H9 (cell line): ENCODE data around the gene ZNF236. TPM values are rescaled to one million over a fixed set of nuclear protein-coding genes. Genes with fewer than 3 reads are reported as not detected.

ENCODE experiments used
- DNase-seq: peaks from one replicate; pipeline ENCODE4 v3.0.0-alpha.2; 2017
- H2AFZ ChIP-seq: one replicate; pipeline ENCODE4 v1.6.1; 2013; ENCODE audit warnings: mild to moderate bottlenecking, low read length, control low read depth, moderate library complexity
- H2AK5ac ChIP-seq: 2 replicates; pipeline ENCODE4 v1.6.1; 2013; ENCODE audit warnings: low read length, control low read depth, mixed read lengths; ENCODE audit not compliant: insufficient read length
- H2BK120ac ChIP-seq: one replicate; pipeline ENCODE4 v1.6.1; 2013; ENCODE audit warnings: low read depth, mild to moderate bottlenecking, low read length, control low read depth, inconsistent platforms; ENCODE audit not compliant: poor library complexity, severe bottlenecking
- H2BK12ac ChIP-seq: 2 replicates; pipeline ENCODE4 v1.6.1; 2013; ENCODE audit warnings: low read length, control low read depth, mixed read lengths, low read depth; ENCODE audit not compliant: insufficient read length
- H2BK15ac ChIP-seq: 2 replicates; pipeline ENCODE4 v1.6.1; 2013; ENCODE audit warnings: low read depth, low read length, control low read depth
- H2BK20ac ChIP-seq: one replicate; pipeline ENCODE4 v1.6.1; 2013; ENCODE audit warnings: low read depth, mild to moderate bottlenecking, low read length, control low read depth, inconsistent platforms; ENCODE audit not compliant: poor library complexity, severe bottlenecking
- H2BK5ac ChIP-seq: 2 replicates; pipeline ENCODE4 v1.6.1; 2013; ENCODE audit warnings: low read length, control low read depth, mixed read lengths; ENCODE audit not compliant: insufficient read length
- H3K14ac ChIP-seq: 2 replicates; pipeline ENCODE4 v1.6.1; 2013; ENCODE audit warnings: low read length, control low read depth; ENCODE audit not compliant: insufficient read depth
- H3K18ac ChIP-seq: 2 replicates; pipeline ENCODE4 v1.6.1; 2013; ENCODE audit warnings: low read depth, mild to moderate bottlenecking, mixed read lengths, low read length, control low read depth; ENCODE audit not compliant: insufficient read length
- H3K23ac ChIP-seq: 2 replicates; pipeline ENCODE4 v1.6.1; 2013; ENCODE audit warnings: low read length, control low read depth, mixed read lengths, low read depth; ENCODE audit not compliant: insufficient read length
- H3K23me2 ChIP-seq: 2 replicates; pipeline ENCODE4 v1.6.1; 2013; ENCODE audit warnings: low read depth, mild to moderate bottlenecking, mixed read lengths, low read length, control low read depth; ENCODE audit not compliant: insufficient read length, poor library complexity, severe bottlenecking
- H3K27ac ChIP-seq: 2 replicates; pipeline ENCODE4 v1.5.1; 2013; ENCODE audit warnings: low read length, control low read depth, mixed read lengths, low read depth; ENCODE audit not compliant: insufficient read length
- H3K27me3 ChIP-seq: 2 replicates; pipeline ENCODE4 v1.6.1; 2013; ENCODE audit warnings: low read length, control low read depth, inconsistent platforms; ENCODE audit not compliant: insufficient read depth
- H3K4ac ChIP-seq: 2 replicates; pipeline ENCODE4 v1.6.1; 2013; ENCODE audit warnings: low read depth, mild to moderate bottlenecking, control low read depth, inconsistent platforms, low read length, moderate library complexity
- H3K4me1 ChIP-seq: 2 replicates; pipeline ENCODE4 v1.6.1; 2013; ENCODE audit warnings: low read length, control low read depth, inconsistent platforms; ENCODE audit not compliant: insufficient read depth
- H3K4me2 ChIP-seq: 2 replicates; pipeline ENCODE4 v1.6.1; 2013; ENCODE audit warnings: low read length, control low read depth, mixed read lengths; ENCODE audit not compliant: insufficient read length, insufficient read depth
- H3K56ac ChIP-seq: 2 replicates; pipeline ENCODE4 v1.6.1; 2013; ENCODE audit warnings: low read depth, mild to moderate bottlenecking, mixed read lengths, low read length, control low read depth; ENCODE audit not compliant: insufficient read length
- H3K79me1 ChIP-seq: 2 replicates; pipeline ENCODE4 v1.6.1; 2013; ENCODE audit warnings: low read depth, mild to moderate bottlenecking, moderate library complexity, low read length, control low read depth, inconsistent platforms; ENCODE audit not compliant: insufficient read depth, poor library complexity, severe bottlenecking
- H3K79me2 ChIP-seq: 2 replicates; pipeline ENCODE4 v1.6.1; 2013; ENCODE audit warnings: low read length, control low read depth, inconsistent platforms; ENCODE audit not compliant: insufficient read depth
- H3K9ac ChIP-seq: 2 replicates; pipeline ENCODE4 v1.6.1; 2013; ENCODE audit warnings: low read length, control low read depth, mixed read lengths; ENCODE audit not compliant: insufficient read length; ENCODE audit errors: extremely low read depth
- H3K9me3 ChIP-seq: one replicate; pipeline ENCODE4 v1.6.1; 2013; ENCODE audit warnings: low read depth, low read length, inconsistent platforms; ENCODE audit not compliant: control insufficient read depth
- H3T11ph ChIP-seq: one replicate; pipeline ENCODE4 v1.6.1; 2013; ENCODE audit warnings: mild to moderate bottlenecking, low read length, control low read depth, inconsistent platforms
- H4K20me1 ChIP-seq: one replicate; pipeline ENCODE4 v1.6.1; 2013; ENCODE audit not compliant: control insufficient read depth, insufficient read length, insufficient read depth
- H4K5ac ChIP-seq: 2 replicates; pipeline ENCODE4 v1.6.1; 2013; ENCODE audit warnings: low read depth, mild to moderate bottlenecking, mixed read lengths, low read length, control low read depth; ENCODE audit not compliant: insufficient read length
- H4K8ac ChIP-seq: replicated peaks from 2 replicates; pipeline ENCODE4 v1.6.1; 2013; ENCODE audit warnings: low read length, control low read depth, mixed read lengths, low read depth; ENCODE audit not compliant: insufficient read length
- H4K91ac ChIP-seq: 2 replicates; pipeline ENCODE4 v1.6.1; 2013; ENCODE audit warnings: low read depth, mild to moderate bottlenecking, moderate library complexity, mixed read lengths, low read length, control low read depth; ENCODE audit not compliant: insufficient read length
- H3K27ac Mint-ChIP-seq, 3 experiments: 2 replicates in 2 of 3; 3 replicates in 1 of 3; pipeline ENCODE4 v1.8.0; 2020 to 2021; ENCODE audit warnings: mixed read lengths in 3 of 3, mild to moderate bottlenecking in 1 of 3, moderate library complexity in 1 of 3
- H3K27me3 Mint-ChIP-seq: 2 replicates; pipeline ENCODE4 v1.8.0; 2021; ENCODE audit warnings: low read depth, mild to moderate bottlenecking, moderate library complexity, mixed read lengths
- H3K36me3 Mint-ChIP-seq, 3 experiments: 2 replicates in 2 of 3; 3 replicates in 1 of 3; pipeline ENCODE4 v1.8.0; 2020 to 2021; ENCODE audit warnings: low read depth in 3 of 3, mixed read lengths in 3 of 3; ENCODE audit not compliant: insufficient read depth in 1 of 3
- H3K4me1 Mint-ChIP-seq, 2 experiments: 2 replicates each; pipeline ENCODE4 v1.8.0; 2020; ENCODE audit warnings: mixed read lengths in 2 of 2
- H3K4me3 Mint-ChIP-seq, 2 experiments: 2 replicates in 1 of 2; 3 replicates in 1 of 2; pipeline ENCODE4 v1.8.0; 2020 to 2021; ENCODE audit warnings: mild to moderate bottlenecking in 2 of 2, mixed read lengths in 2 of 2, moderate library complexity in 1 of 2
- H3K9me3 Mint-ChIP-seq, 2 experiments: 2 replicates in 1 of 2; 3 replicates in 1 of 2; pipeline ENCODE4 v1.8.0; 2020; ENCODE audit warnings: mild to moderate bottlenecking in 2 of 2, mixed read lengths in 2 of 2, moderate library complexity in 1 of 2
- CTCF ChIP-seq: fragments of 200-600 bp; sonication (generic); conservative IDR thresholded peaks from 3 replicates; pipeline ENCODE4 v1.8.0; 2021; ENCODE audit warnings: antibody characterized with exemption, mild to moderate bottlenecking
- WGBS: extraction: QIAGEN DNeasy Blood & Tissue Kit; methylation state at CpG from one replicate; pipeline ENCODE4 v1.1.7; 2013; ENCODE audit warnings: missing lambda C conversion rate, low lambda C conversion rate, mixed read lengths; ENCODE audit not compliant: insufficient read length; ENCODE audit errors: extremely low coverage; 5-methylcytosine and 5-hydroxymethylcytosine counted together
- total RNA-seq: library from RNA; stranded (reverse); gene quantifications from 2 replicates; pipeline ENCODE4 v1.2.1, GENCODE V29; 2021

The ZNF236 gene
- total RNA-seq, 1 experiment from 2014 or later, result 16.0 TPM

GRCh38 chr18:77005651-77006195, 183.4 kb downstream of the ZNF236 start:
- no peak overlapping the region for H2BK20ac ChIP-seq
- H3K4me1 ChIP-seq, result peaks cover 5% of the 10 kb centered on the region; the same call in 1 of the 2 replicates
- no peak overlapping the region for H2BK12ac ChIP-seq
- no peak overlapping the region for H2BK5ac ChIP-seq
- no peaks in the 10 kb centered on the region for H3K36me3 Mint-ChIP-seq
- no peak overlapping the region for H3K4me3 Mint-ChIP-seq
- H2BK120ac ChIP-seq, result no peak overlapping the region
- no peaks in the 10 kb centered on the region for H3K9me3 ChIP-seq
- H4K91ac ChIP-seq, result no peak overlapping the region
- H3K4me2 ChIP-seq, result no peak overlapping the region
- no peak overlapping the region for H3K4ac ChIP-seq
- no peak overlapping the region for H4K5ac ChIP-seq
- no peaks in the 10 kb centered on the region for H3K79me1 ChIP-seq
- H2BK15ac ChIP-seq, result no peak overlapping the region
- no peak overlapping the region for H3K14ac ChIP-seq
- H3K27me3 ChIP-seq, result no peaks in the 10 kb centered on the region
- H3K9me3 Mint-ChIP-seq, result no peaks in the 10 kb centered on the region
- no peak for DNase-seq
- H3T11ph ChIP-seq, result no peak overlapping the region
- no CpG with 5 or more reads among the region's 11 CpGs for WGBS
- H2AK5ac ChIP-seq, result no peak overlapping the region
- no peak overlapping the region for H4K8ac ChIP-seq
- no peak overlapping the region for H3K56ac ChIP-seq
- H3K79me2 ChIP-seq, result no peaks in the 10 kb centered on the region
- no peaks in the 10 kb centered on the region for H3K23me2 ChIP-seq
- peak overlapping the region; percentile 9 for H3K18ac ChIP-seq
- H2AFZ ChIP-seq, result no peak overlapping the region
- H3K27ac Mint-ChIP-seq, result no peak overlapping the region
- H3K27me3 Mint-ChIP-seq, result no peaks in the 10 kb centered on the region; the same call in none of the 2 replicates
- H3K4me1 Mint-ChIP-seq, result peaks cover 28 to 29% of the 10 kb centered on the region in 2 experiments
- no peak overlapping the region for H3K9ac ChIP-seq
- no peak overlapping the region for H3K23ac ChIP-seq
- TF ChIP-seq CTCF, result no peak
- no peak overlapping the region for H3K27ac ChIP-seq
- no peaks in the 10 kb centered on the region for H4K20me1 ChIP-seq
